ENCODE measurements around the gene ACO1.

ACO1 gene

GRCh38 chr9:32426278-32426939, 42.0 kb downstream of the ACO1 start:
- H3K4me3 ChIP-seq (ENCODE audit: low read depth, low read length): no peak overlapping the region
- DNase-seq (ENCODE audit: low read depth): peak; percentile 97
- no peak for TF ChIP-seq CTCF (conservative IDR thresholded peaks at IDR 0.05; ENCODE audit: low read depth, low read length)

GRCh38 chr9:32427111-32427873, 42.8 kb downstream of the ACO1 start:
- no peak overlapping the region for H3K4me3 ChIP-seq (ENCODE audit: low read depth, low read length)
- peak; percentile 59 for DNase-seq (ENCODE audit: low read depth)
- TF ChIP-seq CTCF (conservative IDR thresholded peaks at IDR 0.05; ENCODE audit: low read depth, low read length): no peak

GRCh38 chr9:32430720-32431119, 46.3 kb downstream of the ACO1 start:
- H3K4me3 ChIP-seq (ENCODE audit: low read depth, low read length): no peak overlapping the region
- no peak for TF ChIP-seq CTCF (conservative IDR thresholded peaks at IDR 0.05; ENCODE audit: low read depth, low read length)
- DNase-seq (ENCODE audit: low read depth): peak; percentile 79

GRCh38 chr9:32431196-32431595, 46.8 kb downstream of the ACO1 start:
- TF ChIP-seq CTCF (conservative IDR thresholded peaks at IDR 0.05; ENCODE audit: low read depth, low read length): no peak
- peak; percentile 60 for DNase-seq (ENCODE audit: low read depth)
- no peak overlapping the region for H3K4me3 ChIP-seq (ENCODE audit: low read depth, low read length)

- peak; percentile 74 for TF ChIP-seq CTCF (conservative IDR thresholded peaks at IDR 0.05; ENCODE audit: low read depth, low read length)
- peak; percentile 69 for DNase-seq (ENCODE audit: low read depth)
- no peak overlapping the region for H3K4me3 ChIP-seq (ENCODE audit: low read depth, low read length)
Observed at GRCh38 chr9:32431940-32432555, 47.6 kb downstream of the ACO1 start.

- no peak overlapping the region for H3K4me3 ChIP-seq (ENCODE audit: low read depth, low read length)
- TF ChIP-seq CTCF (conservative IDR thresholded peaks at IDR 0.05; ENCODE audit: low read depth, low read length): no peak
- DNase-seq (ENCODE audit: low read depth): peak; percentile 37
Observed at GRCh38 chr9:32434892-32435291, 50.4 kb downstream of the ACO1 start.

Data from choroid plexus epithelial cell (primary cell).